Natural killer cell (primary cell): ENCODE measurements around the gene SIGLEC6. TPM values are rescaled to one million over a fixed set of nuclear protein-coding genes. Genes with fewer than 3 reads are reported as not detected.

ENCODE experiments used
- ATAC-seq, 3 donors: fragments of 150-1000 bp in 2 of 3; fragments of 200-7000 bp in 1 of 3; cut with Tn5 transposase; 1 replicate in 1 of 3; 2 replicates in 2 of 3; pipeline ENCODE4 v1.10.0; 2021; ENCODE audit warnings: mild to moderate bottlenecking in 2 of 3, moderate library complexity in 2 of 3
- DNase-seq, 2 donors: peaks; one replicate each; pipeline versions ENCODE4 v3.0.0 to v3.0.0-alpha.2; 2013 to 2021; ENCODE audit warnings: mixed read lengths in 1 of 2
- H3K27ac ChIP-seq: one replicate; pipeline ENCODE4 v1.5.1; 2013; ENCODE audit warnings: mild to moderate bottlenecking, low read length
- H3K27me3 ChIP-seq: one replicate; pipeline ENCODE4 v1.6.1; 2013; ENCODE audit warnings: low read length; ENCODE audit not compliant: control insufficient read depth, insufficient read depth
- H3K36me3 ChIP-seq: one replicate; pipeline ENCODE4 v1.6.1; 2013; ENCODE audit warnings: low read length; ENCODE audit not compliant: control insufficient read depth, insufficient read depth
- H3K4me1 ChIP-seq: one replicate; pipeline ENCODE4 v1.6.1; 2013; ENCODE audit warnings: low read length; ENCODE audit not compliant: control insufficient read depth, insufficient read depth
- H3K4me3 ChIP-seq: one replicate; pipeline ENCODE4 v1.5.1; 2013; ENCODE audit warnings: low read length
- H3K9me3 ChIP-seq: one replicate; pipeline ENCODE4 v1.6.1; 2013; ENCODE audit warnings: low read length; ENCODE audit not compliant: control insufficient read depth, insufficient read depth
- H3K27ac Mint-ChIP-seq, 2 donors: one replicate each; pipeline ENCODE4 v1.8.0; 2022; ENCODE audit warnings: mild to moderate bottlenecking in 2 of 2, mixed read lengths in 2 of 2, moderate library complexity in 1 of 2
- H3K27me3 Mint-ChIP-seq, 2 donors: one replicate each; pipeline ENCODE4 v1.8.0; 2022; ENCODE audit warnings: low read depth in 2 of 2, mixed read lengths in 2 of 2
- H3K36me3 Mint-ChIP-seq: one replicate; pipeline ENCODE4 v1.8.0; 2022; ENCODE audit warnings: mixed read lengths
- H3K4me1 Mint-ChIP-seq, 2 donors: one replicate each; pipeline ENCODE4 v1.8.0; 2022; ENCODE audit warnings: mixed read lengths in 2 of 2
- H3K4me3 Mint-ChIP-seq: one replicate; pipeline ENCODE4 v1.8.0; 2022; ENCODE audit warnings: mild to moderate bottlenecking, moderate library complexity, mixed read lengths
- H3K9me3 Mint-ChIP-seq, 2 donors: one replicate each; pipeline ENCODE4 v1.8.0; 2022; ENCODE audit warnings: mixed read lengths in 2 of 2
- CTCF ChIP-seq: fragments of 200-600 bp; IDR thresholded peaks from one replicate; pipeline ENCODE4 v1.8.0; 2022; ENCODE audit warnings: antibody characterized with exemption
- WGBS: methylation state at CpG from one replicate; pipeline ENCODE4 v1.1.7; 2013; ENCODE audit warnings: missing lambda C conversion rate; ENCODE audit not compliant: insufficient coverage; 5-methylcytosine and 5-hydroxymethylcytosine counted together
- intact Hi-C: fragments of 100-400 bp; cut with micrococcal nuclease; formaldehyde crosslinking; loops from one replicate; pipeline ENCODE4 v1.14.2; 2022
- total RNA-seq, 4 donors: library from RNA; stranded (reverse); fragments of 120-200 nt in 1 of 4; gene quantifications; one replicate each; pipeline versions ENCODE4 v1.2.3 to v1.2.4, GENCODE V29; 2013 to 2022

The SIGLEC6 gene
- total RNA-seq, 3 donors from 2014 or later (not counting 1 experiment from before 2014, with no cell fraction given): 0.25 to 2.4 (median 0.59) TPM

- H3K9me3 Mint-ChIP-seq: no peaks in the 10 kb centered on the region
- Histone ChIP-seq H3K9me3 (no peaks in the 10 kb centered on the region), H3K27me3 (peaks cover 3% of the 10 kb centered on the region), H3K4me3 (no peak overlapping the region), H3K4me1 (no peaks in the 10 kb centered on the region), H3K36me3 (no peaks in the 10 kb centered on the region), H3K27ac (no peak overlapping the region)
- TF ChIP-seq CTCF: no peak
- no peak overlapping the region for H3K27ac Mint-ChIP-seq
- no peak for DNase-seq
- intact Hi-C loops: no loop called here
- ATAC-seq: no peak
- peaks cover 6 to 20% of the 10 kb centered on the region in 2 donors for H3K27me3 Mint-ChIP-seq
- H3K4me3 Mint-ChIP-seq: no peak overlapping the region
- H3K4me1 Mint-ChIP-seq: no peaks in the 10 kb centered on the region
- H3K36me3 Mint-ChIP-seq: no peaks in the 10 kb centered on the region
- 90% methylated on average over 3 of the region's 7 CpGs for WGBS
These were observed 21.4 kb downstream of the SIGLEC6 start for GRCh38 chr19:51509823-51510660.

- intact Hi-C loops: no loop called here
- H3K27me3 Mint-ChIP-seq: peaks cover 6 to 12% of the 10 kb centered on the region in 2 donors
- H3K4me3 Mint-ChIP-seq: no peak overlapping the region
- Histone ChIP-seq H3K9me3 (no peaks in the 10 kb centered on the region), H3K4me1 (no peaks in the 10 kb centered on the region), H3K27ac (no peak overlapping the region), H3K36me3 (no peaks in the 10 kb centered on the region), H3K4me3 (no peak overlapping the region), H3K27me3 (no peaks in the 10 kb centered on the region)
- no peaks in the 10 kb centered on the region for H3K9me3 Mint-ChIP-seq
- no peaks in the 10 kb centered on the region for H3K36me3 Mint-ChIP-seq
- 43% methylated on average over 1 of the region's 3 CpGs for WGBS
- H3K27ac Mint-ChIP-seq: no peak overlapping the region
- ATAC-seq (no peak), DNase-seq (no peak)
- no peaks in the 10 kb centered on the region for H3K4me1 Mint-ChIP-seq
- no peak for TF ChIP-seq CTCF
These were observed 23.3 kb downstream of the SIGLEC6 start for GRCh38 chr19:51508059-51508733.

GRCh38 chr19:51507640-51508058 is 23.8 kb downstream of the SIGLEC6 start:
- Mint-ChIP-seq H3K27ac (no peak overlapping the region), H3K4me3 (no peak overlapping the region), H3K9me3 (no peaks in the 10 kb centered on the region), H3K27me3 (peaks cover 6% of the 10 kb centered on the region in 2 donors), H3K4me1 (no peaks in the 10 kb centered on the region), H3K36me3 (no peaks in the 10 kb centered on the region)
- Histone ChIP-seq H3K27ac (no peak overlapping the region), H3K27me3 (no peaks in the 10 kb centered on the region), H3K9me3 (no peaks in the 10 kb centered on the region), H3K4me1 (peaks cover under 1% of the 10 kb centered on the region), H3K4me3 (no peak overlapping the region), H3K36me3 (no peaks in the 10 kb centered on the region)
- DNase-seq (no peak), ATAC-seq (no peak)
- intact Hi-C loops: no loop called here
- WGBS: 77% methylated on average over 5 of the region's 6 CpGs
- no peak for TF ChIP-seq CTCF
